HG03575 (cell line): Measurements from ENCODE around the gene ASB2.

Source experiments
- ATAC-seq: cut with Tn5 transposase; IDR thresholded peaks from one replicate; pipeline ENCODE4 v1.9.1; 2021; ENCODE audit not compliant: unreplicated experiment, insufficient number of reproducible peaks, low FRiP score; ENCODE audit errors: extremely low read depth

Gene ASB2

DNA sequence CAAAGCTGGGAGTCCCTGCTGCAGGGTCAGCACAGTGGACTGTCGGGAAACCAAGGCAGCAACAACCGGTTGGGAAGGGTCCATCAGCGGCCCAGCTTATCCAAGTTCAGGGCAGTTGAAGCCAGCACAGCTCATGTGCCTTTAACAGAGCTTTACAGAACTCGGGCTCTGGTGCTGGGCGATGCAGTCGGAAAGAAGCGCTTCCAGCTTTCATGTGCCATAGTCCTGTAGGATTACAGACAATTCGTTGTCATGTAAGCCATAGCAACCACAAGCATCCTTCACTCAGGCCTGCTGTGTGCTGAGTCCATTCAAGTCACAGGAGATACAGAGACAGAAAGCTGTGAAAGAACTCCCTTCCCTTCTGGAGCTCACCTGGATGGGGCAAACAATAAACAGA is 52.7 kb downstream of the ASB2 start:
- no peak for ATAC-seq

DNA sequence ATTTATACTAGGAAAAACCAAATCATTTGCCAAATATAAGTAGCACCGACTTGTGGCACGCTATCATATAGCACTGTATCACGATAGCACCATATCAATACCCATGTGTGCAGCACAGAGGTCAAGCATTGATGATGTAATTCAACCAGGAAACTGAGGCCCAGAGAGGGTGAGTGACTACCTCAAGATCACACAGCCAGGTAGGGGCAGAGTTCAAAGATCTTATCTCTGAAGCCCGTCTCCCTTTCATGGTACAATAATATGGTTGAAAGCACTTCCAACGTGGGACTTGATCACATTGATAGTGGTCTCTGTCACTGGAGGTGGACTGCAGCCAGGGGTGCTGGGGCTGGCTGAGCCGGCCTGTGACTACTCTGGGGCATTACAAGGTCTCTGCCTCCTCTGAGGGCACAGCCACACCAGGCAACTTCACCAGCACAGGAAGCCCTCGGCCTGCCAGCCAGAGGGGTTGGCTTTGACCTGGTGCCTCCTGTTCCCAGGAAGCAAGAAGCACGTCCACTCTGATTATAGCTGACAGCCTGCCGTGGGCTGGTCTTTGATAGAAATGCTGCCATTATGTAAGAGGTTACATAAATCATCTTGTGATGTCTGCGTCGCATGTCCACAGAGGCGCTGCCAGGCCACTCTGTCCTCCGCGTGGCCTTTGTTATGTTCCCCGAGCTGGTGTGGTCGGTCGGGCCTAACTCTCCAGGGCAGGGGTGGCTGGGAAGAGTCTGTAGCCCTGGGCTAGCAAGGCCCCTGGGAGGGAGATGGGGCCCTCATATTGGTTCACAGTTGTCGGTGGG is 55.2 kb downstream of the ASB2 start:
- no peak for ATAC-seq

DNA sequence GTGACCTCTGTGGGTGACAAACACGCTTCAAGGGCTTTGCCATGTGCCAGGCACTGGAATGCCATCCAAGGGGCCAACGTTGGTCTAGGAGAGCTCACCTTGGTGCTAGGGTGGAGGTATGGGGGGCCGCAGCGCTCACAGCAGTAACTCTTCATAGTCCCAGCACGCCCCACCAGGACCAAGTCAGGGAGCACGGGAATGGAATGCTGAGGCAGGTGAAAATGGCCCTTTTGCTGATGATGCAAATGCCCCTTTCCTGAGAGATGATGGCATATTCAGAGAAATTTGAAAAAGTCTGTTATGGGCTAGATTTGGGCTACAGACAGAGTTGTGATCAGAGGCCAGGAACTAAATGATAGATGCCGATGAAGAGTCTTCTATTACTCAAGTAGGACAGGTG is 59.2 kb downstream of the ASB2 start:
- no peak for ATAC-seq

DNA sequence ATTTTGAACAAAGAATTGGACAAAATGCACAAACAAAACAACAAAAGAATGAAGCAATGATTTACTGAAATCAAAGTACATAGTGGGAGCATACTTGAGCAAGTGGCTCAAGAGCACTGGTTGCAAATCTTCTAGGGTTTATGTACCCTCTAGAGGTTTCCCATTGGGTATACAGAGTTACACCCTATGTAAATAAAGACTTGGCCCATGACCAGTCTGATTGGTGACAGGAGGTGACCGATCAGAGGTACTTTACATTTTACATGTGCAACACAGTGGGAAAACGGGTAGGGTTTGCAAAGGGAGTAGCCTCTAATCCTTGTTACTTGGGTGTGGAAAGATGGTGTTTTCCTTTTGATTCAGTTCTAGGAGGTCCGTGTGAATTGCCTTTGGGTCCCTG is 59.9 kb downstream of the ASB2 start:
- ATAC-seq: no peak

DNA sequence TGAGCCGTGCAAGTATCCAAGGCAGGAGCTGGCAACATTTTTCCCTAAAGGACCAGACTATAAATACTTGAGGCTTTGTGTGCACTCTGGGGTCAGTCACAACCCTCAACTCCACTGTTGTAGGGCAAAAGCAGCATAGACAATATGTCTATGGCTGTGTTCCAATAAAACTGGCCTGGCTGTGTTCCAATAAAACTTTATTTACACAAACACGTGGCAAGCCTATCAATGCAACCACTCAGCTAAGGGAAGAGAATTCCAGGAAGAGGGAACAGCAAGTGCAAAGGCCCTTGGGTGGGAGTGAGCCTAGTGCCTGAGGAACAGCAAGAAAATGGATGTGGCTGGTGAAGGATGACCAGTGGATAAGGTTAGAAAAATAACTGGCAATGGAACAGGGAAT is 60.6 kb downstream of the ASB2 start:
- no peak for ATAC-seq

DNA sequence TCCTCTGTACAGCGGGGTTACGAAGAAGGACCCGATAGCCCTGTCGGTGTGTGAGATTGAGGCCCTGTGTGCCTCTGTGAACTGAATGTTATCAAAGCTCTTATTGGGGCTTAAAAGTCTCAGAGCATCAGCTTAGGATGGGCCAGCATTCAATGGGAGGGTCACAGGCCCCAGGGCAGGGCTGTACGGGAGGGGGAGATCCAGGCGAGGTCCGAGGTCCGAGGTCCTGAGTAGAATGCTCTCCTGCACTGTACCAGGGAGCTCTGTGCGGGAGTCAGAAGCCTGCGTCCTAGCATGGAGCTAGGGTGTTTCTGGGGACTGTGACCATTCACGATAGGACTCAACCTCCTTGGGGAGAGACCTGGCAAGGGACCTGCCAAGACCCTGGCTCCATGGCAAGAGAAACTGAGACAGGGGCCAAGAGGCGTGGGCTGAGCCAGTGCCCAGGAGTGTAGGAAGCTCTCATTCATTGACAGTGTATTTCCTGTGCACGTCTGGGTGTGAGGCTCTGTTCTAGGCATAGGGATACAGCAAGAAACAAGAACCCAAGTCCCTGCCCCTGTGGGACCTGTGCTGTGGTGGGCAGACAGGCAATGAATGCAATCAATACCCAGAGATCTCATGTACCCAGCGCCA is 61.2 kb downstream of the ASB2 start:
- no peak for ATAC-seq

DNA sequence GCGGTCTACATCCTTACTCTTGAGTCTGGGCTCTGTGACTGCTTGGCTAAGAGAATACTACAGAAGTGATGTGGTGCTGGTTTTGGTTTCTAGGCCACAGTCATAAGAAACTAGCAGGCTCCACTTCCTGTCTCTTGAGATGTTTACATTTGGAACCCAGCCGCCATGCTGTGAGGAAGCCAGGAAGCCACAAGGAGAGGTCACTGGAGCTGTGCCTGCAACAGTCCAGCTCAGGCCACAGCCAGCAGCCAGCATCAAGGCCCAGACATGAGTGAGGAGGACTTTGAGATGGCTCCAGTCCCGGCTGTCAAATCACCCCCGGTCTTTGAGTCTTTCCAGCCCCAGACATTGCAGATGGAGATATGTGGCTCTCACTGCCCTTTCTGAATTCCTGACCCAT is 62.1 kb downstream of the ASB2 start:
- no peak for ATAC-seq

DNA sequence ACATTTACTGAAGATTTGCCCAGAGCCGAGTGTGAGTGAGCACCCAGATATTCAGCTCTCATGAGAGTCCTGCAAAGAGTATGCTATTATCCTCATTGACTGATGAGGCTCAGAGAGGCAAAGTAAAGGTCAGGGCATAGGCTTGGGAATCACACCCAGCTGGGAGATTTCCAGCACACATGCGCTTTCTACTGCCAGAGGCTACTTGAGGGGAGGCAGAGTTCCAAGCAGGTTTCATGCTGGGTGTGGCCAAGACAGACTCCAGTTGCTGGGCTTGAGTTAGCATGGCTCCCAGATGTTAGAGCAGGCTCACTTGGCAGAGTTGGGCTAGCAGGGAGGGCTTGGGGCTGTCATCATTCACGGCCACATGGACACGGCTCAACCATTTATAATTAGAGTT is 63.6 kb downstream of the ASB2 start:
- no peak for ATAC-seq

DNA sequence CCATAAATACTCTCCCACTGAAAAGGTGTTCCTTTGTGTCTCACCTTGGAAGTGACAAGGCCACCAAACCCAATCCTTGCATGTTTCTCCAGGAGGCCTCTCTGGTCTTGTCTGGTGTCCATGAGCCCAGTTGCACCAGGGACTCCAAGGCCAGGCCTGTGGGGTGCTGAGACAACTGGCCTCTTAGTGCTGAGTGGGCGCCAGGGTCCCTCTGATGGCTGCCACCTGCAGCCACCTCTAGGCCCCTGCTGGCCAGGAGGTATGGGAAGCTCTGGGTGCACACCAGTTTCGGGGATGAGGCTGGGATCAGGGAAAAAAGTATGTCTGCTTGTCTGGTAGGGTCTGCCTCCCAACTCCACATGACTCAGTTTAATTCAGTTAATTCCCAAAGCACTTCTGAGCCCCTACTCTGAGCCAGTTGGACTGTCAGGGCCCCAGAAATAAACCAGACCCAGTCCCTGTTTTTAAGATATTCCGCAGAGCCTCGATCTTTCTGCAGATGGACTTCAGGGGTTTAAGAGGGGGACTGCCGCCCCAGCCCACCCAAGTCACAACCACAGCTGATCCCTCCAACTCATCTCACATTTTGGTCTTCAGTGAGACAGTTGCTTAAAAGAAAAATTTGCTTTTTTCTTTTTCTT is 64.3 kb downstream of the ASB2 start:
- no peak for ATAC-seq

DNA sequence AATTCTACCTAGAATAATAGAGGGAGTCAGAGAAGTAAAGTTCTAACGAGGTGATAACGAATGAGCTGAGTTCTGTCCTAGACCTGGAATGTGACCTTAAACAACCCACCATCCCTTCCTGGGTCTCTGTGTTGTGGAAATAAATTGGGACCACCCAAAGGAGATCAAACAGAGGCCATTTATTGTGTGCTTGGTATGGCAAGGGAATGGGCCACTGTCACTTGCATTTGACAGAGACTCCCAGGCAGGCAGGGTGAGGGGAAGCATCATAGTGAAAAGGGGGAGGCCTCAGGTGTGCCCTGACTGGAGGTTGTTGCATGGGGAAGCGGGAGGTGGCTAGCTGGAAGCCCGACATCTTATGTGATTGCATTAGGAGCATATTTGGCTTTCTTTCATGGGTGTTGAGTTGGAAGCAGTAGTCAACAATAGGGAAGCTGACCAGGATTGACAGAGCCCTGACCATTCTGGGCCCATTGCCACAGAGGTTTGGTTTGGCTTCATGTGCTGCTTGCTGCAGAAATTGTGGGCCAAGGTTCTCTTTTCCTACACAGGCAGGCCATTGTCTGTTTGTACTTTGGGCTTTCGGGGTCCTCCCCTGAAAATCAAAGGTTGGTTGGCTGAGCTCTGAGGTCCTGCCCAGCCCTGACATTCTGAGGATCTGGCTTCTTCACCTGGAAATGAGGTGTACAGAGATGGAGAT is 66.8 kb downstream of the ASB2 start:
- ATAC-seq: no peak

DNA sequence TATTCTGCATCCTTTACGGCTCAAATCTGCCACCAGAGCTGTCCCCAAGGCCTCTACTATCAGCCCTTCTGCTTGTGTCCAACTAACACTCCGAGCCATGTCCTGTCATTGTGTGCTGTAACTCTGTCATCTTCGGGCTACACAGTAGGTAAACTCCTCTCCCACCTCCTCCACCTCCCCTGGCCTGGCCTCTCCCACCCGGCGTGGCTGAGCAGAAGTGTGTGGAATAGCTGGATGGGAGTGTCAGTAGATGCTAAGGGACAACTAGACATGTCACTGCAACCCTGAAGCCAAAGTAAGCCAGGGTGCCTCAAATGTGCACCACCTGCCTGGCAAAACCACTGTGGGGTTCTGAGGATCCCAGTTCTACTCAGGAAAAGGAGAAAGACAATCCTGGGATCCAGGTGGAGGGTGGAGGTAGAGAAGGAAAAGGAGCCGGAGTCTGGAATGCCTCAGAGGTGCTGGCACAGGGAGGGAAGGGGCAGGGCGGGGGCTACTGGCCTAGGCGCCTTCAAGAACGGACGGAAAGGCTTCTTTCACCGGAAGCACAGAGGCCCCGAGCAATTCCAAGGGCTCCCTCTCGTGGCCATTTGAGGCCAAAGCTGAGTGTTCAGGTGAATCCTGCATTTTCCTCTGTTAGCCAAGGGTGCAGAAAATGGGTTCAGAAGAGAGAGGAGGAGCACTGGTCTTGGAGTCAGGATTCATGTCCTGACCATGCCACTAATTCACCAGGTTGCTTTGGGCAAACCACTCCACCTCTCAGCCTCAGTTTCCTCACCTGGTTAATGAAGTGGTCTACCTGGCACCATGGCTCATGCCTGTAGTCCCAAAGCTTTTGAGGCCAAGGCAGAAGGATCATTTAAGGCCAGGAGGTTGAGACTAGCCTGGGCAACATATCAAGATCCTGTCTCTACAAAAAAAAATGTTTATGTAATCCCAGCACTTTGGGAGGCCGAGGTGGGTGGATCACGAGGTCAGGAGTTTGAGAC is 69.7 kb downstream of the ASB2 start:
- ATAC-seq: no peak

DNA sequence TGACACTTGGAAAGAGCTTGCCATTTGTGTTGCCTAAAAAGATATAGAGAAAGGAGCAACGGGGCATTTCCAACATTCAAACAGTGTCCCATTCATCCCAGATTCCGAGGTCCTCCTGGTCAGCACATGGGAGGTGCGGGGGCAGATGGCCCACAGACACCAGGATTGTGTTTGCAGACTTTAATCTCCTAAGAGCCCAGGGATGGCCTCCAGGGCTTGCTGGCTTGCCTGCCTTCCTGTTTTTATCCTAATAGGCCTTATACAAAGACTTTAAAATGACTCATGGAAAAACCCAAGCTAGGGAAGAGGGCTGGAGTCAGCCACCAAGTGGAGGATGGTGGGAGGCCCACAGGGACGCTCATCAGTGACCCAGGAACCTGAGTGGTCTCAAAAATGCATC is 70.7 kb downstream of the ASB2 start:
- no peak for ATAC-seq

DNA sequence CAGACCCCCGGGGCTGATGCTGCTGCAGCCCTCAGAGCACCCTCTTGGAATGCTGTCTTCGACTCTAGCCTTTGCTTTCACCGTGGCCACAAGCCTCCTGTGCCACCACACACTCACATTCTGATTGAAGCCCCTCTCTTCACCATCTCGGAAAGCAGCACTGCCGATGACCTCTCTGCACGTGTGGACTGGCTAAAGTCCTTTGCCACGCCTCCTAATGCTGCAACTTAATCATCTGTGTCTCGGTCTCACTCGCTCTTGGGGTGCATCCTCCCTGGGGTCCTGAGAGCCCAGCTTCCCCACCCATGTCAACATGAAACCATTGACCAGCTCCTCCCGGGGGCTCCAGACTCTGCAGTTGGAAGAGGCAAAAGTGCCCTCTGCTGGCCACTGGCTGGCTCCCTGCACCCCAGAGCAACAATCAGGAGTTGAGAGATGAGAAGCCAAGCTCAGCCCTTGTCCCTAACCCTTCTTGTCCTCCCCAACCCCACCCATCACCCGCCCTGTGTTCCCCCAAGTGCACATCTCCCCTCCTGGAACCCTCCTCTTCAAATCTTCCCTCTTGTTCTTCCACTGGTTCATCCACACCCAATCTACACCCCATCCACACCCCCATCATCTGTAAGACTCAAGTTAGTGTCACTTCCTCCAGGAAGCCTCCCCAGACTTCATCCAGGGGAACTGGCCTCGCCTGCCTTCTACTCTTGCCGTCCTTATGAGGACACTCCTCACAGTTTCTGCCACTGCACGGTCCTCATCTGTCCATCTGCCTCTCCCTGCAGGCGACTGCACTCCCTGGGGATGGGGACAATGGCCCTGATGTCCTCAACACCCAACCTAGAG is 72.8 kb downstream of the ASB2 start:
- no peak for ATAC-seq

DNA sequence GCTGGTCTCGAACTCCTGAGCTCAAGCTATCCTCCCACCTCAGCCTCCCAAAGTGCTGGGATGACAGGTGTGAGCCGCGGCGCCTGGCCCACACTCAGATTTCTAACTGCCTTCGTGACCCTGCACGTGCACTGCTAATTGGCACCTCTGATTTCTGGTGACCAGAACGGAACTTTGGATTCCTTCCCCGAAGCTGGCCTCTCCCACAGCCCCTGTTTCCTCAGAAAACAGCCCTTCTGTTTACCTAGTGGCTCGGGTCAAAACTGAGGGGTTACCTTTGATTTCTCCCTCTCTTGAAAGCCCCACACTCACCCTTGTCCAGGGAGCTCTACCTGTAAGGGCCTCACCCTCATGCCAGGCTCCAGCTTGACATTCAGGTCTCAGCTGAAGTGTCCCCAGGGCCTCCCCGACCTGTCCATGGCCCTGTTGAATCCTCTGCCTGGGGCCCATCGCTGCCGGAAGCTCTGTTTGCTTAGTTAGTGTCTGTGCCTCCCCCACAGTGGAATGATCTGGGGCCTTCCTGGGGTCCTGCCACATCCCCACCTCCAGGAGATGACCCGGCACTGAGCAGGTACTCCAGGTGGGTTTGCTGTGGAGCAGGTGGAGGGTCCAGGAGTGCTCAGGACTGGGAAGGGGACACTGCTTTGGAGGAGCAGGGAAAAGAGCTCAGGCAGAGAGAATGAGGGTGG is 73.6 kb downstream of the ASB2 start:
- ATAC-seq: no peak

DNA sequence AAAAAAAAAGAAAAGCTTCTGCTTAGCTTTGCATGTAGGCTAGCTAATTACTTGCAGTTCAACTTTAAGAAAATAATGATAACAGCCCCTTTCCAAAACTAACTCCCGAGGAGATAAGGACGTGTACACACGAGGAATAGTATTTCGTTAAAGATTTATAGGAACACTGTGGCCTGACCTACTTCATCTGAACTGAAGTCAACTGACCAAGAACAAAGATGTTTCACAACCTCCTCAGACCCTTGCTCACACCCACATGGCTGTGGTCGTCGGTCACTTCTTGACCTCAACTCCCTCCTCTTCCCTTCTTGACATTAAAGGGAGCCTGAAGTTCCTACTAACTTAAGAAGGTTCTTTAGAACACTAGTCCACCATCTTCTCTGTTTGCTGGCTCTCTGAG is 74.6 kb downstream of the ASB2 start:
- ATAC-seq: no peak

DNA sequence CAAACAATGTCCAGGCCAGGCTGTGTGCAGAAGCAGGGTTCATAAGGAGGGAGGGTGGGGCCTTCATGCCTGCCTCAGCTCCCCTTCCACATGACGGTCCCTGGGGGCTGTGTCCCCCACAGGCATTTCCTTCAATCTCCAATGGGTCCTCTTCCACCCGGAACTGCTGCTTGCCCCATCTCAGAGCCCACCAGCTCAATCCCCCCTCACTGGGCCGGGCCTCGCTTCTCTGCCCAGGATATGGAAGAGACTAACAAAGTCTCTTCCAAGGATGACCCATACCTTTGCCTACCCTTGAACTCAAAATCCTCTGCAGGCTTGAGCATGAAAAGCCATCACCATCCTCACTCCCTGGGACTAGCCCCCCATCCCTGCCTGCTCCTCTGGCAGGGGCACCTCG is 77.6 kb downstream of the ASB2 start:
- ATAC-seq: no peak

DNA sequence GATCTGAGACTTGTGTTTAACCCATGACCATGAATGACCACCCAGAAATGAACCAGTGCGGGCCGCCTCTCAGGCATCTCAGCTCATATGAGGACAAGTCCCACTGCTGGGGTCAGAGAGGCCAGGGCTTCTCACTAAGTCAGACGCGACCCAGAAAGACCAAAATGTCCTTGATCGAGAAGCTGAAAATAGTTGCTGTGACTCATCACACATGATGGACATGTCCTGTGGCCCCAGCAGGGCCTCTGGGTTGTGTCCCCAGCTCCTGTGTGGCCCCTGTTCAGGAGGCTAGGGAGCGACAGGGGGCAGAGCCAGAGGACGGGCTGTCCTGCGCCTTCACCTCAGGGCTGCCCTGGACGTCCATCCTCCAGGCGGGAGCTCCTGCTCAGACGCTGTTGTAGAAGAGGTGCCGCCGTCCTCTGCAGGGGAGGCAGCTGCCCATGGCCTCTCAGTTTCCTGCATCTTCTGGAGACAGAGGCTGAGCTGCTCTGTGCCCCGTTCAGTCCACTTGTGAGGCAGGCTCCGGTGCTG is 78.2 kb downstream of the ASB2 start:
- ATAC-seq: no peak
